ENCODE data around the gene TP63. TPM values are rescaled to one million over a fixed set of nuclear protein-coding genes. Genes with fewer than 3 reads are reported as not detected.

TP63 gene
- total RNA-seq, 1 experiment from 2014 or later, result not detected

GRCh38 chr3:189680723-189681122 lies 49.5 kb downstream of the TP63 start:
- H3K9ac ChIP-seq (ENCODE audit: extremely low read depth, insufficient read length, low read length), result no peak overlapping the region
- H2AFZ ChIP-seq (ENCODE audit: low read length), result no peak overlapping the region
- no peaks in the 10 kb centered on the region for H3K4me1 ChIP-seq (ENCODE audit: insufficient read depth, low read length)
- Mint-ChIP-seq H3K4me3 (no peak overlapping the region), H3K36me3 (ENCODE audit: insufficient read depth in 1 of 3, low read depth in 3 of 3) (no peaks in the 10 kb centered on the region; a peak in 1 of 7 replicates), H3K27ac (no peak overlapping the region), H3K4me1 (peaks cover under 1 to 4% of the 10 kb centered on the region in 2 experiments), H3K27me3 (ENCODE audit: low read depth) (no peaks in the 10 kb centered on the region), H3K9me3 (no peaks in the 10 kb centered on the region)
- H2BK120ac ChIP-seq (ENCODE audit: low read depth, low read length, poor library complexity, severe bottlenecking), result no peak overlapping the region
- no peak overlapping the region for H3K14ac ChIP-seq (ENCODE audit: insufficient read depth, low read length)
- H2BK20ac ChIP-seq (ENCODE audit: low read depth, low read length, poor library complexity, severe bottlenecking), result no peak overlapping the region
- H3K9me3 ChIP-seq (ENCODE audit: control insufficient read depth, low read depth, low read length), result no peaks in the 10 kb centered on the region
- H3K79me2 ChIP-seq (ENCODE audit: insufficient read depth, low read length), result no peaks in the 10 kb centered on the region
- no peak overlapping the region for H4K5ac ChIP-seq (ENCODE audit: insufficient read length, low read depth, low read length)
- H3K56ac ChIP-seq (ENCODE audit: insufficient read length, low read depth, low read length), result no peak overlapping the region
- TF ChIP-seq CTCF (conservative IDR thresholded peaks at IDR 0.05), result no peak
- H3K23ac ChIP-seq (ENCODE audit: insufficient read length, low read depth, low read length), result no peak overlapping the region
- no peak overlapping the region for H2AK5ac ChIP-seq (ENCODE audit: insufficient read length, low read length)
- H2BK15ac ChIP-seq (ENCODE audit: low read depth, low read length), result no peak overlapping the region
- no peak overlapping the region for H4K91ac ChIP-seq (ENCODE audit: insufficient read length, low read depth, low read length)
- no peak for DNase-seq
- H2BK12ac ChIP-seq (ENCODE audit: insufficient read length, low read depth, low read length), result no peak overlapping the region
- no peak overlapping the region for H3K4ac ChIP-seq (ENCODE audit: low read depth, low read length)
- no peaks in the 10 kb centered on the region for H3K79me1 ChIP-seq (ENCODE audit: insufficient read depth, low read depth, low read length, poor library complexity, severe bottlenecking)
- no peak overlapping the region for H3K4me2 ChIP-seq (ENCODE audit: insufficient read depth, insufficient read length, low read length)
- no peak overlapping the region for H4K8ac ChIP-seq (replicated peaks; ENCODE audit: insufficient read length, low read depth, low read length)
- no peaks in the 10 kb centered on the region for H3K23me2 ChIP-seq (ENCODE audit: insufficient read length, low read depth, low read length, poor library complexity, severe bottlenecking)
- H3K27me3 ChIP-seq (ENCODE audit: insufficient read depth, low read length), result no peaks in the 10 kb centered on the region
- no peak overlapping the region for H2BK5ac ChIP-seq (ENCODE audit: insufficient read length, low read length)
- H4K20me1 ChIP-seq (ENCODE audit: control insufficient read depth, insufficient read depth, insufficient read length), result no peaks in the 10 kb centered on the region
- H3K18ac ChIP-seq (ENCODE audit: insufficient read length, low read depth, low read length), result no peak overlapping the region
- H3K27ac ChIP-seq (ENCODE audit: insufficient read length, low read depth, low read length), result no peak overlapping the region
- H3T11ph ChIP-seq (ENCODE audit: low read length), result no peak overlapping the region

All from H9 (cell line).